Glutamatergic neuron (in vitro differentiated cells): ENCODE measurements around the gene NUFIP1. TPM values are rescaled to one million over a fixed set of nuclear protein-coding genes. Genes with fewer than 3 reads are reported as not detected.

Experiments used
- DNase-seq: peaks from one replicate; pipeline ENCODE4 v3.0.0; 2022
- H3K27ac Mint-ChIP-seq: one replicate; pipeline ENCODE4 v1.8.0; 2020; ENCODE audit warnings: mild to moderate bottlenecking, mixed read lengths, inconsistent platforms; ENCODE audit not compliant: unreplicated experiment
- H3K27me3 Mint-ChIP-seq: one replicate; pipeline ENCODE4 v1.8.0; 2020; ENCODE audit warnings: mild to moderate bottlenecking, moderate library complexity, mixed read lengths, inconsistent platforms; ENCODE audit not compliant: unreplicated experiment
- H3K36me3 Mint-ChIP-seq: one replicate; pipeline ENCODE4 v1.8.0; 2020; ENCODE audit warnings: mild to moderate bottlenecking, mixed read lengths, inconsistent platforms; ENCODE audit not compliant: unreplicated experiment
- H3K4me1 Mint-ChIP-seq: one replicate; pipeline ENCODE4 v1.8.0; 2020; ENCODE audit warnings: mild to moderate bottlenecking, low read depth, mixed read lengths, inconsistent platforms; ENCODE audit not compliant: unreplicated experiment
- H3K4me3 Mint-ChIP-seq: one replicate; pipeline ENCODE4 v1.8.0; 2020; ENCODE audit warnings: mild to moderate bottlenecking, mixed read lengths, inconsistent platforms; ENCODE audit not compliant: unreplicated experiment
- H3K9me3 Mint-ChIP-seq: one replicate; pipeline ENCODE4 v1.8.0; 2020; ENCODE audit warnings: mild to moderate bottlenecking, moderate library complexity, mixed read lengths, inconsistent platforms; ENCODE audit not compliant: unreplicated experiment
- total RNA-seq: library from RNA; stranded (reverse); fragmentation: NEBNext Ultra II Directional; extraction: Animal tissue kit (Norgen Biotek cat#: 25700); gene quantifications from one replicate; pipeline ENCODE4 v1.2.1, GENCODE V29; 2021; ENCODE audit not compliant: unreplicated experiment
- TF ChIP-seq, protein P1 (sequence below): fragments of 200-600 bp; sonication (generic); IDR thresholded peaks from one replicate; pipeline ENCODE4 v1.5.0; 2021; ENCODE audit not compliant: partially characterized antibody, unreplicated experiment

Gene NUFIP1
- total RNA-seq, 1 donor from 2014 or later = 5.7 TPM

DNA sequence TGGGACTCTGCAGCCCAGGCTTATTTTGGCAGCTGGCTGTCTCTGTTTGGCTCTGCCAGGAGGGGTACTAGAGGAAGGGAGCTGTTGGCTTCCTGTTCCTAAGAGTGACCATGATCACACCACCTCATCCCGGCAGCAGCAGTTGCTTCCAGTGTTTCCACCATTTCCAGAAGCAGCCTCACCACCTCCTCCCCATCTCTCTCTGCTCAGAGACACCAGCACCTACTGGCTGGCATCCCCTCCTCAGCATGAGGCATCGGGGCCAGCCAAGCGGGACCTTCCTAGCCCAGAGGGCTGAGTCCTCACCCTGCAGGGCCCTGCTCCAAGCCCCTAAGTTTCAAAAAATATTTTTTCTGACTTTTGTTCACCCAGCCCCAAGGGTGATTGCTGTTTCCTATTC is 59.0 kb downstream of the NUFIP1 start:
- H3K4me1 Mint-ChIP-seq = peaks cover 36% of the 10 kb centered on the region
- TF ChIP-seq, protein P1, sequence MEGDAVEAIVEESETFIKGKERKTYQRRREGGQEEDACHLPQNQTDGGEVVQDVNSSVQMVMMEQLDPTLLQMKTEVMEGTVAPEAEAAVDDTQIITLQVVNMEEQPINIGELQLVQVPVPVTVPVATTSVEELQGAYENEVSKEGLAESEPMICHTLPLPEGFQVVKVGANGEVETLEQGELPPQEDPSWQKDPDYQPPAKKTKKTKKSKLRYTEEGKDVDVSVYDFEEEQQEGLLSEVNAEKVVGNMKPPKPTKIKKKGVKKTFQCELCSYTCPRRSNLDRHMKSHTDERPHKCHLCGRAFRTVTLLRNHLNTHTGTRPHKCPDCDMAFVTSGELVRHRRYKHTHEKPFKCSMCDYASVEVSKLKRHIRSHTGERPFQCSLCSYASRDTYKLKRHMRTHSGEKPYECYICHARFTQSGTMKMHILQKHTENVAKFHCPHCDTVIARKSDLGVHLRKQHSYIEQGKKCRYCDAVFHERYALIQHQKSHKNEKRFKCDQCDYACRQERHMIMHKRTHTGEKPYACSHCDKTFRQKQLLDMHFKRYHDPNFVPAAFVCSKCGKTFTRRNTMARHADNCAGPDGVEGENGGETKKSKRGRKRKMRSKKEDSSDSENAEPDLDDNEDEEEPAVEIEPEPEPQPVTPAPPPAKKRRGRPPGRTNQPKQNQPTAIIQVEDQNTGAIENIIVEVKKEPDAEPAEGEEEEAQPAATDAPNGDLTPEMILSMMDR = no peak
- H3K27ac Mint-ChIP-seq = peak overlapping the region; percentile 92
- no peaks in the 10 kb centered on the region for H3K36me3 Mint-ChIP-seq
- no peak for DNase-seq
- peaks cover 4% of the 10 kb centered on the region for H3K9me3 Mint-ChIP-seq
- peaks cover 8% of the 10 kb centered on the region for H3K27me3 Mint-ChIP-seq
- peak overlapping the region; percentile 3 for H3K4me3 Mint-ChIP-seq

DNA sequence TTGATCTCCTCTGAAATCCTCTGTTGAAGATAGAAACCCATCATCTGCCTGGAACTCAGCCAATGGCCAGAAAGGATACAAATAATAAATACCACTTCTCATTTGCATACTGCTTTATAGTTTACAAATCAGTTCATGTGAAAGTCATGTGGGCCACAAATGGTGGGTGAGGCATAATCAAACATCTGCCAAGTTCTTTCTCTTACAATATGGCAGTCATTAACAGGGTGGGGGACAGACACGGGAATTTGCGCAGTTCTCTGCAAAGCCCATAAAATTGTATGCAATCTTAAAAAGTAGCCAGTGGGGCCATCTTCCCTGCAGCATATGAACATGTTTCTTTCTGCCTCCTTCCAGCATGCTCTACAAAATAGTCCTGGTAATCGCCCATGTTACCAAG is 59.6 kb downstream of the NUFIP1 start:
- H3K36me3 Mint-ChIP-seq = no peaks in the 10 kb centered on the region
- H3K4me3 Mint-ChIP-seq = no peak overlapping the region
- peaks cover 36% of the 10 kb centered on the region for H3K4me1 Mint-ChIP-seq
- peak overlapping the region; percentile 92 for H3K27ac Mint-ChIP-seq
- peaks cover 8% of the 10 kb centered on the region for H3K27me3 Mint-ChIP-seq
- TF ChIP-seq, protein P1 = no peak
- H3K9me3 Mint-ChIP-seq = peaks cover 4% of the 10 kb centered on the region
- no peak for DNase-seq

DNA sequence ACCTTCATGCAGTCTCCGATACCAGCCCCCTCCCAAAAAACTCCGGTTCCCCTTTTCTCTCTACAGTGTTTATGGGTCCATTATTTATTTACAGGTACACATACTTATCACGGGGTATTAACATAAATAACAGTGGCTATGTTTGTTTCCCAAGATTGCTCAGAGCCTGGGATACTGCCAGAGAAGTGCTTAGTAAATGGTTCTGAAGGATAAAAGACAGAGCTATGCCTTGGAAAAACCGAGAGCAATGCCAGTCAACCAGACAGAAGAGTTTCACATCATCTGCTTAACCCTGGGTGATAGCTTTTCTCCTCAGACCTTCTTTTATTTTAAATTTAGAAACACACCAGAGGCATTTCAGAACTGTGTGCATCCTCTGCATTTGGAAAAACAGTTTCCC is 61.3 kb downstream of the NUFIP1 start:
- no peak for DNase-seq
- H3K36me3 Mint-ChIP-seq = no peaks in the 10 kb centered on the region
- H3K4me3 Mint-ChIP-seq = no peak overlapping the region
- H3K4me1 Mint-ChIP-seq = peaks cover 35% of the 10 kb centered on the region
- H3K27me3 Mint-ChIP-seq = peaks cover 8% of the 10 kb centered on the region
- H3K9me3 Mint-ChIP-seq = peaks cover 4% of the 10 kb centered on the region
- TF ChIP-seq, protein P1 = no peak
- no peak overlapping the region for H3K27ac Mint-ChIP-seq

DNA sequence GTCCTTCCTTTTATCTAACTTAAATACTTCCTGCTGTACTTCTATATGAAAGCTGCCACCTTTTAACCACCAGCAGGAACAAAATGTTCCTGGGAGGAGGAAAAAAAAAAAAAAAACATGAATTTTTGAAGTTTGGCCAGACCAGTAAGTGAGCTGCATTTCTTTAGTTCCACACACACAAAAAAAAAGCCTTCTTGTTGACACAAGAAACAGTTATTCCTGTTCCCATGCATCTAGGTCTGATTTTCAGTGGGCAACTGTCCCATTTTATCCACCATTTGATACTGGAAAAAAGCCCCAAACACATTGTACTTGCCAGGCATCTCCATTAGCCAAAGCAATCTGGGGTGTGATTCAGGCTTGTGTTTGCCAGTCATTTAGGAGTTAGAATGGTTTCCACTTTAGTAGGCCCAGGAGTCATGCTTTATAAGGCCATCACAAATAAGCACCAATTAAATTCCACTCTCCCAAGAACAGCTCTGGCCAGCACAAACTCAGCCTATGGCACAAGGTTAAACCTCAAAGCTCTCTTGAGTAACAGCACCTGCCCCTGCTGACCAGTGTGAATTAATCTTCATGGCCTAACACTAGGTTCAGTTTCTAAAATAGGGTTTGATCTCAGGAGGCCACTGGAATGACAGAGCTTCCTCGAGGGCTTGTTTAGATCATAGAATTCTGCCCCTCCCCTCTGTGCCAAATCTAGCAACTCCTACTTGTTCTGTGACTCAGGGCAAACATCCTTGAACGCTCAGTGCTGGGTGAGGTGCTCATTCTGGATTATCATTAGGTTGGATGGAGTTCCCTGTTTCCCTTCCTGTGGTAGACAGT is 67.1 kb downstream of the NUFIP1 start:
- Mint-ChIP-seq H3K9me3 (peaks cover 2% of the 10 kb centered on the region), H3K4me1 (peaks cover 4% of the 10 kb centered on the region), H3K27ac (no peak overlapping the region), H3K27me3 (peaks cover 2% of the 10 kb centered on the region), H3K36me3 (no peaks in the 10 kb centered on the region), H3K4me3 (no peak overlapping the region)
- DNase-seq = no peak
- TF ChIP-seq, protein P1 = no peak

DNA sequence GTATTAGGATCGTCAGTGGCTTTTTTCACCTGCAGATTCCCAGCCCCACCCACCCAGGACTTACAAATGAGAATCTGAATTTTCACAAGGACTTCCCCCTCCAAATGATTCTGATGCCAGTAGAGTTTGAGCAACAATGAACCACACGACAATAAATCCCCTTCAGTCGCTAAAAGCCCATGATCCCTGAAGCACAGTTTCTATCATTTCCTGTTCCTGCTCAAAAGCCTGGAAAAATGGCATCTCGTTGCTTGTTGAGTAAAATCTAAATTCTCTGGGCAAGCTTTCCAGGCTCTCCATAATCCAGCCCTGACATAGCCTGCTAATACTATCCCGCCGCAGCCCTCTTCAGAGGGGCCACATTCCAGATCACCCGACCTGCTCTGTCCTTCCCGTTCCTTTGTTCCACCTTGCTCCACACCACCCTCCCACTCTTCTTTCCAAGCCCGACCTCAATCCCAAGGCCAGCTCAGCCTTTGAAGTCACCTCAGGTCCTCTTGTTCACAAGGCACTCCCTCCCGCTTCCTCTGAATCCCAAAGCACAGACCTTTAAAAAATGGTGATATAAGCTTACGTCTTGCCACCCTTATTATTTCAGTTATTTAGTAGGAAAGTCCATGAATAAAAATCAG is 67.9 kb downstream of the NUFIP1 start:
- Mint-ChIP-seq H3K27me3 (peaks cover under 1% of the 10 kb centered on the region), H3K4me3 (no peak overlapping the region), H3K4me1 (peaks cover 2% of the 10 kb centered on the region), H3K9me3 (peaks cover 2% of the 10 kb centered on the region), H3K27ac (no peak overlapping the region), H3K36me3 (no peaks in the 10 kb centered on the region)
- TF ChIP-seq, protein P1 = no peak
- no peak for DNase-seq
